GM18858 (cell line): ENCODE results near the gene OR52E8.

ENCODE experiments used
- ATAC-seq: cut with Tn5 transposase; IDR thresholded peaks from one replicate; pipeline ENCODE4 v1.9.1; 2021; ENCODE audit not compliant: unreplicated experiment

The OR52E8 gene

DNA sequence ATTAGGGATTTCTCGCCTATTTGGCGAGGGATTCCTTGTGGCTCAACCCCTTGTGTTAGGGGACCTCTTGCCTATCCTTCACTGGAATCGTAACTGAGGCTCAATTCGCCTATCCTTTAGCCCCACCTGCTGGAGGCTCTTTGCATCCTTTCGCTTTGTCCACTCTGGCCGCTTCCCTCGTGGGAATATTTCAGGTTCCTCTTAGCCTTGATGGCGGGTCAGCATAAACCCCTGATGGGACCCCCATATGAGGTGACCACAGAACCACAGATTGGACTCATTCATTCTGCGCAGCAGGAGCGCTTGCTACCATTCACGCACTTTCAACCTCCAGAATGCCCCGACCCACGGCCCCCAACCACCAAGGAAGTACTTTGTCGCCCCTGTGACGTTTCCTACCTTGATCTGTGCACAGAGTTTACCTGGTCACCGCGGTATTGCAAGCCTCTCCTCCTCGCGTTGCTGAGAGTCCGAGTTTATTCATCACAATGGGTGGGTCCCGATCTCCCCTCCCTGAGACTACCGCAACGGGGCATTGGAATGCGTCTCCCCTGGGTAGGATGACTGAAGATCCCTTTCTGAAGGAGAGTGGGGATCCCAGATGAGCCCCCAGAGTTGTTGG, 48.9 kb downstream of the OR52E8 start, which contains the start of gene OR52N2:
Gene OR52N2 (plus strand): TSS at position 425 of the 622 bp plus-strand sequence. CDS start 11,412 bp downstream, outside the sequence.
- ATAC-seq, result peak; percentile 89

GRCh38 chr11:5807580-5807979, 49.9 kb downstream of the OR52E8 start:
- no peak for ATAC-seq
